Activated T-cell treated with anti-CD3 and anti-CD28 coated beads for 24 hours (primary cell): ENCODE measurements around the gene LIMCH1.

Source experiments
- DNase-seq: peaks from one replicate; pipeline ENCODE4 v3.0.0-alpha.2; 2020; ENCODE audit warnings: low read depth

The LIMCH1 gene

DNA sequence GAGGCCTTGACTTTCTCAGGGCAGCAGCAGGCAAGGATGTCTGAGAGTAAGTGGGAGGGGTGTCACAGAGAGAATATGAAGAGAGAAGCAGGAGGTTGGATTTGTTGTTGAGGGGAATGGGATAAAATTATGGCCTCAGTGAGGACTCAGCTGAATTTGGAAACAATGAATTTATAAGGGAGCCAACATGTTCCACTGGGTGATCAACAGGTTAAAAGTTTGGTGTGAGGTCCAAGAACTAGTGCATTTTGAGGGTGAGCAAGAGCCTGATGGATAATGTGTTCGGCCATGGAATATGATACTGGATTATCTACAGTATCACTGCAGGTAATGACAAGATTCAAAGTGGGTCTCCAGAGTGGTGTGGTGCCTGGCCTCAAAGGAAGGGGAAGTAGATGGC lies 33.5 kb downstream of the LIMCH1 start:
- DNase-seq, result no peak

- DNase-seq, result no peak
Observed at GRCh38 chr4:41572516-41572915, 34.6 kb downstream of the LIMCH1 start.

- DNase-seq, result no peak
Observed at GRCh38 chr4:41572956-41573355, 35.0 kb downstream of the LIMCH1 start.

DNA sequence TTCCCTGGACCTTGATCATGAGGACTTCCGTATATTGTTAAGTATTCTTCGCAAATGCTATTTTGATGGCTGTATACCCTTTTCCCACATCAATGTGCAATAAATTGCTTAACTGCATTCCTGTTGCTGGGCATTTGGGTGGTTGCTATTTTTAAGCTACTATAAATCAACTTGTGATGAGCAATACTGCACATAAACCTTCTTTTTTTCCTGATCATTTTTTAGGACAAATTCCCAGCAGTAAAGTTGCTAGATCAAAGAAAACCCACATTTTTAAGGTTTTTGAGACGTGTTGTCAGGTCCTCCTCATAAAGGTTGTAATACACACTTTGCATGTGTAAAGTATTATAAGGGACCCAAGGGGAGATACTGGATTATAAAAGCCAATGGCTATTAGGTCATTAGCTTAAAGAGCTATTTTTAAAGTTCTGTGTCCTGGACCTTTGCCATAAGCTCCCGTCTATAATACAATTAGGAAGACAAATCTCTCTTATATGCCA lies 35.6 kb downstream of the LIMCH1 start:
- no peak for DNase-seq

DNA sequence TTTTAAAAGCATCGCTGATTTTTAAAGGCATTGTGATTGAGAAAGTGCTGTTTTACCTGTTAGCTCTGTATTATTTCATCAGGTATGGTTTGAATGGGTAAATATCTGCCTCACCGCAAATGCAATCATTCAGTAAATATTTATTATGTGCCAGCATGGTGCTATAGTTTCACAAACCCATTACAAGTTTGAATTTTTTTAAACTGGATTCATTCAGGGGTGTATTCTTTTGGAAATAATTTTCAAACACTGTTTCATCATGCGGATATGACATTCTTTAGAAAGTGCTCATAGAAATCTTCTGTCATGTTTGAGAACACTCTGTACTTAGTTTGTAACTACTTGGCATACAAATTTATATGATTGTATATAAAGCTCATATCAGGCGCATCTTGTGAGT lies 37.2 kb downstream of the LIMCH1 start:
- no peak for DNase-seq

DNA sequence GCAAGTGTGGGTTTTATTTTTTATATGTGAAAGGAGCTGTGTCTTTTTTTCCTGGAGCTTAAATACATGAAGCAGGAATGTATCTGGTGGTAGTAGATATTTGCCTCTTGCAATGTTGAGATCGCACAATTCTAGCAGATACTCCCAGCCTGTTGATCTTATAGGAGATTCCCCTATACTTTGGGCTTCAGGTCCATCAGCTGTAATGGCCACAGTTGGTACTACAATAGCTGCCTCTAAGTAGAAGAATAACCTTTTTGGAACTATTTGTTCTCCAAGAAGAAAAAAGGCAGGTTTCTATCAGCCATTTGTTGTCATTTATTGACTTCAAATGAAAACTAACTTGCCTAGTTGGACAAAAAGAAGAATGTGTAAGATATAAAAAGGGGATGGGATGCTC lies 37.7 kb downstream of the LIMCH1 start:
- DNase-seq, result no peak

DNA sequence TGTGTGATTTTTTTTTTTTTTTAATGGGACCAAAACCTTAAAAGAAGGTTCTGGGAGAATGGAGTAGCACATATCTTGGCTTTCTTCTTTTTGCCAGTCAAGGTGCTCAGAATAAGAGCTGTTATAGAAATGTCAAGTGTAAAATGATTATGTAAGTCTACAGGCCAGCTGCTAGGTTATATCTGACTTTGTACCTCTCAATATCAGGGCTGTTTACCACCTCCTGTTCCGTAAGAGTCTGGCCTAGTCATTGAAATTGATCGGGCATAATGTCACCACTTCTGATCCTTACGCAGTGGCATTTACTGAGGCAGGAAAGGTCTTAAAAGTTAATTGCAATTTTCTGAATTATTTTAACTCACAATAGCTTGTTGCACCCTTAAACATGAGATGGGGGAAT lies 41.1 kb downstream of the LIMCH1 start:
- DNase-seq, result no peak

GRCh38 chr4:41579526-41579925 lies 41.6 kb downstream of the LIMCH1 start:
- no peak for DNase-seq

- no peak for DNase-seq
Observed at GRCh38 chr4:41580007-41580406, 42.0 kb downstream of the LIMCH1 start.

DNA sequence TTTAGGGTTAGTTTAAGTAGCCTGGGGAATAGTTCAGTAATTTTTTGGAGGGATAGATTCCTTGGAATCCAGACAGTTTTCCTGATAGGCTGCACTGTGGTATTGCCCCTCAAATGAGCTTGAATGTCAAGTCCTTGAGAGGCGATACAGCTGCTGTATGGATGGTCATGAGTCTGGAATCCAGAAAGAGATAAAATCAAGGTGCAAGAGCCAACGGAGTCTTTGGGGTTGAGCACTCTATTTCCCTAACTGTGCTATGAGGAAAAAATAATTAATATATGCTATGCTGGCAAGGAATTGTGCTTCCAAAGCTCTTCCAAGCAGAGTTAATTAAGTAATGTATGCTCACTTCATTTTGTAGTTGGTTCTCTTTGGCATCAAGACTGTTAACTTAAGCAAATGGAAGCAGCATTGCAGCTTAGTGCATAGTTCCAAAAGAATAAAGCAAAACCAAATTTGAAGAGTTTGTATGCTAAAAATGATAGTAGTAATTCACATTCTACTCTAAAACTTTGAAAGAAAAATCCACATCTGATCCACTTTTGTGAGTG lies 48.8 kb downstream of the LIMCH1 start:
- DNase-seq, result no peak

GRCh38 chr4:41587286-41587685 lies 49.3 kb downstream of the LIMCH1 start:
- DNase-seq, result no peak

DNA sequence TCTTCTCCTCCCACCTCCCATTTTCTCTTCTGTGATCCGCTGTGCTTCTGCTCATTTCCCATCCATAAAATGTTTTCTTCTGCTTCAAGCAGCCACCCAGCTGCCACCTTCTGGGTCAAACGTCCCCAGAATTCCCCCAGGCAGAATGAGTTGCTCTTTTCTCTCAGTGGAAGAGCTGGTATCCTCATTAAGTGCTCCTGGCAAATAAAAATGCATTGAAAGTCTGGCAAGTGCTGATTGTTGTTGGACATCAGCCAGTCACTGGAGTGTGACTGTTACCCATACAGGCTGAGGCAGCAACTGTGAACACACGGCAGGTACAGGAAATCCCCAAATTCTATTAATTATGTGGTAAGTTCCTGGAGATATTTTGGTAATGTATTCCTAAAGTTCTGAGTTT lies 52.6 kb downstream of the LIMCH1 start:
- DNase-seq, result no peak

GRCh38 chr4:41594432-41594831 lies 56.5 kb downstream of the LIMCH1 start:
- DNase-seq, result no peak

DNA sequence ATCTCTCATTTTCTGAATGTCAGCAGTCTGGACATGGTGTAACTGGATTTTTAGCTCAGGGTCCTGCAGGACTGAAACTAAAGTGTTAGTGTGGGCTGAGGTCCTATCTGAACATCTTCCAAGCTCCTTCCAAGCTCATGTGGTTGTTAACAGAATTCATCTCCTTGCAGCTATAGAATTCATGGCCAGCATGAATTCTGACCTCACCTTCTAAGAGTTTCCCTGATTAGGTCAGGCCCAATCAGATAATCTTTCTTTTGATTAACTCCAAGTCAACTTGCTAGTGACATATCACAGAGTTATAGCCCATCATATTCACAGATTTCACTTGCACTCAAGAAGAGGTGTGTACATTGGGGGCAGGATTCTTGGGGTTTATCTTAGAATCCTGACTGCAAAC lies 59.5 kb downstream of the LIMCH1 start:
- DNase-seq, result no peak

DNA sequence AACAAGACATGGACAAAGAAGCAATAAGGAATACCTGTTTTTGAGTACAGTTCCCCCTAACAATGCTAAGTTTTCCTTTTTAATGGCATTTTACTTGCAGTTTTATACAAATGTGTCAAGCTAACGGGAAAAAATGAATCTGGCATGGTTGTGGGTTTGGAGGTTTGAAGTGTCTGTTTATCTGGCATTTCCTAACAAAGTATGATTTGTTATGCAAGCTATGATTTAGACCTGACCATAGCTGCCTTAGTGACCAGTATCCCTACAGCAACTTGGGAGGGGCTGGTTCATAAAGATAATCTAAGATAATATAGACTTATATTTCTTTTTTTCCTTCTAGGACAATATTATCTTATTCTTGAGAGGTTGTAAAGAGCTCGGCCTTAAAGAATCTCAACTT lies 60.6 kb downstream of the LIMCH1 start:
- no peak for DNase-seq

DNA sequence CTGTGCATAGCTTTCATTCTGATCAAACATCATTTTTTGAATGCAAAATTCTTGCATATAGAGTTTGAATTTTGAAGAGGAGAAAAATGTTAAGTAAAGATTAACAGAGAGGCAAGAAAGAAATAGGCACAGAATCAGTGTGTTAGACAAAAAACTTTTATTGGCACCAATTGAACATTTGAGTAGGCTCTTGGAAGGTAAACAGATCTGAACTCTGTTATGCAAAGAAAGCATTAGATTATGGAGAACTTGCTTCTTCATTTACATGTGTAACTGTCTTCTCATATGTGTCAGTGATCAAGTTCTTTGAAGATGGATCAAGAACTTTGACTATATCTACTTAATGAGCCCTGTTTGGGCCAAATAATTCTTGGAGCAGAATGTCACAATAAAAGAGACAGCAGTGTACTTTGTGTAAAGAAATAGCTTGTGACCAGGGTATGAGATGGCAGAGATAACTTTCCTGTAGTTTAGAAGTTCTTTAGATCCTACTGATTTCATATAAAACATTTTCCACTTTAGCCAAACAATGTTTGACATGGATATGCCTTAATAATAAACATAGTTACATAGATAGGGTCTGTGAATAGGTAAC lies 61.3 kb downstream of the LIMCH1 start:
- no peak for DNase-seq

- DNase-seq, result no peak
Observed at GRCh38 chr4:41600243-41600912, 62.4 kb downstream of the LIMCH1 start.

DNA sequence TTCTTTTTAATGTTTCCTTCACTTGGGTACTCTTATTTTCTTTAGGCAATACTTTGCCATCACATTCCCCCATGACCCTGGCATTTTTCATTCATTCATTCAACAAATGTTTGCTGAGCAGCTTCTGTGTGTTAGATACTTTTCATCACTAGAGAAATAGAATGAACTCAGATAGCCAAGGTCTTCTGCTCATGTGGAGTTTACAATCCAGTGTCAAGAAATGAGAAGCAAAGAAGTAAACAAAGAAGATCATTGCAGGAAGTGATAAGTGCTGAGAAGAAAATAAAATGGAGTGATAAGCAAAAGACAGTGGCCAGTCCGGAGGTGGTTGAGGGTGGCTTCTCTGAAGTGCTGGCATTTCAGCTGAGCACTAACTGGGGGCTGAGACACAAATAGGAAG lies 63.1 kb downstream of the LIMCH1 start:
- DNase-seq, result no peak

DNA sequence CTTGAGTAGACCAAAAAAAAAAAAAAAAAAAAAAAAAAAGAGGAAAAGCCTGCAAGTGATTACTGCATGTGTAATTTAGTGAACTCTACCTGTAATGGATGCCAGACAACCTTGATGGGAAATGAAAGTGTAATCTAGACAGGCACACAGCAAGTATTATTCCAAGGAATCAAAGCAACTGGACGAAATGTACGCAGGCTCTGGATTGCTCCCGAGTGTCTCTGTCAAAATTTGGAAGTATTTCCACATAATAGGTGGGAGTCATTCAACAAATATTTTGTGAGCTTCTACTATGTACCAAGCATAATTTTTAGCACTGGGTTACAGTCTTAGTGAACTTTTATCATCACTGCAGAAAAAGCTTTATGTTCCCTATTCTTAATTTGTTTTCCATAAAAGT lies 64.2 kb downstream of the LIMCH1 start:
- DNase-seq, result no peak

- DNase-seq, result no peak
Observed at GRCh38 chr4:41602886-41603498, 65.0 kb downstream of the LIMCH1 start.

GRCh38 chr4:41609851-41610250 lies 71.9 kb downstream of the LIMCH1 start:
- DNase-seq, result no peak

- no peak for DNase-seq
Observed at GRCh38 chr4:41610474-41610873, 72.5 kb downstream of the LIMCH1 start.

- no peak for DNase-seq
Observed at GRCh38 chr4:41611124-41611838, 73.3 kb downstream of the LIMCH1 start.
